Immature natural killer cell (primary cell): ENCODE data around the gene NAA38. TPM values are rescaled to one million over a fixed set of nuclear protein-coding genes. Genes with fewer than 3 reads are reported as not detected.

ENCODE experiments used
- DNase-seq, 3 donors: peaks; one replicate each; pipeline ENCODE4 v3.0.0; 2022; ENCODE audit warnings: mixed read lengths in 1 of 3
- H3K27ac Mint-ChIP-seq, 6 donors: one replicate each; pipeline ENCODE4 v1.8.0; 2020; ENCODE audit warnings: mixed read lengths in 6 of 6, mild to moderate bottlenecking in 5 of 6, inconsistent platforms in 4 of 6, moderate library complexity in 3 of 6
- H3K27me3 Mint-ChIP-seq, 3 donors: one replicate each; pipeline ENCODE4 v1.8.0; 2020 to 2021; ENCODE audit warnings: low read depth in 3 of 3, mild to moderate bottlenecking in 3 of 3, mixed read lengths in 3 of 3, moderate library complexity in 3 of 3, inconsistent platforms in 1 of 3
- H3K36me3 Mint-ChIP-seq, 3 donors: one replicate each; pipeline ENCODE4 v1.8.0; 2020; ENCODE audit warnings: mixed read lengths in 3 of 3, inconsistent platforms in 2 of 3, mild to moderate bottlenecking in 2 of 3
- H3K4me1 Mint-ChIP-seq, 2 donors: one replicate each; pipeline ENCODE4 v1.8.0; 2020; ENCODE audit warnings: inconsistent platforms in 2 of 2, mild to moderate bottlenecking in 2 of 2, mixed read lengths in 2 of 2, moderate library complexity in 1 of 2
- H3K4me3 Mint-ChIP-seq, 5 donors: one replicate each; pipeline ENCODE4 v1.8.0; 2020; ENCODE audit warnings: mild to moderate bottlenecking in 5 of 5, mixed read lengths in 5 of 5, inconsistent platforms in 3 of 5, moderate library complexity in 3 of 5
- H3K9me3 Mint-ChIP-seq, 6 donors: one replicate each; pipeline ENCODE4 v1.8.0; 2020; ENCODE audit warnings: mild to moderate bottlenecking in 6 of 6, mixed read lengths in 6 of 6, inconsistent platforms in 4 of 6, moderate library complexity in 3 of 6
- polyA plus RNA-seq, 3 donors: library from polyadenylated mRNA; unstranded; fragments of 300-500 nt; fragmentation: Illumina TruSeq; gene quantifications; one replicate each; pipeline ENCODE4 v1.2.3, GENCODE V29; 2021

Gene NAA38
- polyA plus RNA-seq, 3 donors from 2014 or later, result 131 to 346 (median 177) TPM

GRCh38 chr17:7886227-7887037 lies 29.1 kb upstream of the NAA38 start:
- Mint-ChIP-seq H3K9me3 (peaks cover 0 to 2% (median 0%) of the 10 kb centered on the region in 6 donors), H3K27ac (no peak overlapping the region), H3K27me3 (peaks cover 5 to 19% (median 9%) of the 10 kb centered on the region in 3 donors), H3K4me1 (peaks cover 7 to 12% of the 10 kb centered on the region in 2 donors), H3K36me3 (peaks cover 0 to 7% (median 0%) of the 10 kb centered on the region in 3 donors), H3K4me3 (no peak overlapping the region)
- DNase-seq, result peak; percentile 49 to 52 (median 50)

GRCh38 chr17:7885367-7886226 lies 28.2 kb upstream of the NAA38 start:
- H3K27ac Mint-ChIP-seq, result no peak overlapping the region
- H3K27me3 Mint-ChIP-seq, result peaks cover 5 to 19% (median 9%) of the 10 kb centered on the region in 3 donors
- H3K9me3 Mint-ChIP-seq, result peaks cover 0 to 2% (median 0%) of the 10 kb centered on the region in 6 donors

GRCh38 chr17:7884581-7885366 lies 27.4 kb upstream of the NAA38 start:
- Mint-ChIP-seq H3K9me3 (peaks cover 0 to 2% (median 0%) of the 10 kb centered on the region in 6 donors), H3K27me3 (peaks cover 5 to 19% (median 9%) of the 10 kb centered on the region in 3 donors), H3K4me1 (peaks cover 7 to 9% of the 10 kb centered on the region in 2 donors), H3K36me3 (no peaks in the 10 kb centered on the region), H3K4me3 (peak overlapping the region; percentile 77 to 82 (median 80)), H3K27ac (peak overlapping the region; percentile 36 to 88 (median 82))
- DNase-seq, result peak; percentile 48 to 55 (median 54)

More at GRCh38 chr17:7885367-7886226, 28.2 kb upstream of the NAA38 start:
- peak overlapping the region in 4 of 5 donors; percentile 32 to 73 (median 50) for H3K4me3 Mint-ChIP-seq
- H3K4me1 Mint-ChIP-seq, result peaks cover 7 to 12% of the 10 kb centered on the region in 2 donors
- peak; percentile 71 to 75 (median 73) for DNase-seq
- H3K36me3 Mint-ChIP-seq, result peaks cover 0 to under 1% (median 0%) of the 10 kb centered on the region in 3 donors

GRCh38 chr17:7883781-7884386 lies 26.5 kb upstream of the NAA38 start:
- peaks cover 0 to 2% (median 0%) of the 10 kb centered on the region in 6 donors for H3K9me3 Mint-ChIP-seq
- peak; percentile 11 to 21 (median 17) for DNase-seq

GRCh38 chr17:7882629-7883028 lies 25.3 kb upstream of the NAA38 start:
- H3K27me3 Mint-ChIP-seq, result peaks cover 5 to 17% (median 9%) of the 10 kb centered on the region in 3 donors
- H3K4me3 Mint-ChIP-seq, result no peak overlapping the region
- no peak overlapping the region for H3K27ac Mint-ChIP-seq
- peaks cover 5 to 7% of the 10 kb centered on the region in 2 donors for H3K4me1 Mint-ChIP-seq
- peaks cover 0 to 2% (median 0%) of the 10 kb centered on the region in 6 donors for H3K9me3 Mint-ChIP-seq
- no peaks in the 10 kb centered on the region for H3K36me3 Mint-ChIP-seq
- DNase-seq, result no peak

More at GRCh38 chr17:7883781-7884386, 26.5 kb upstream of the NAA38 start:
- H3K4me1 Mint-ChIP-seq, result peaks cover 5 to 7% of the 10 kb centered on the region in 2 donors
- H3K4me3 Mint-ChIP-seq, result peak overlapping the region; percentile 63 to 85 (median 82)
- H3K36me3 Mint-ChIP-seq, result no peaks in the 10 kb centered on the region
- peak overlapping the region; percentile 61 to 91 (median 82) for H3K27ac Mint-ChIP-seq
- peaks cover 5 to 17% (median 9%) of the 10 kb centered on the region in 3 donors for H3K27me3 Mint-ChIP-seq

GRCh38 chr17:7882068-7882467 lies 24.7 kb upstream of the NAA38 start:
- peaks cover 5 to 17% (median 9%) of the 10 kb centered on the region in 3 donors for H3K27me3 Mint-ChIP-seq

GRCh38 chr17:7881276-7882054 lies 24.1 kb upstream of the NAA38 start:
- Mint-ChIP-seq H3K9me3 (peaks cover 0 to 2% (median 0%) of the 10 kb centered on the region in 6 donors), H3K36me3 (no peaks in the 10 kb centered on the region), H3K4me3 (no peak overlapping the region), H3K4me1 (peaks cover 5 to 7% of the 10 kb centered on the region in 2 donors), H3K27me3 (peaks cover 5 to 17% (median 9%) of the 10 kb centered on the region in 3 donors), H3K27ac (no peak overlapping the region)
- no peak for DNase-seq

More at GRCh38 chr17:7882068-7882467, 24.7 kb upstream of the NAA38 start:
- no peak for DNase-seq
- H3K4me1 Mint-ChIP-seq, result peaks cover 5 to 7% of the 10 kb centered on the region in 2 donors
- no peak overlapping the region for H3K27ac Mint-ChIP-seq
- no peak overlapping the region for H3K4me3 Mint-ChIP-seq
- H3K36me3 Mint-ChIP-seq, result no peaks in the 10 kb centered on the region
- peaks cover 0 to 2% (median 0%) of the 10 kb centered on the region in 6 donors for H3K9me3 Mint-ChIP-seq

GRCh38 chr17:7880076-7880868 lies 22.9 kb upstream of the NAA38 start:
- Mint-ChIP-seq H3K9me3 (no peaks in the 10 kb centered on the region), H3K27ac (no peak overlapping the region), H3K27me3 (peaks cover 5 to 9% (median 7%) of the 10 kb centered on the region in 3 donors), H3K36me3 (peaks cover 0 to 4% (median 0%) of the 10 kb centered on the region in 3 donors), H3K4me3 (no peak overlapping the region), H3K4me1 (peaks cover 5 to 7% of the 10 kb centered on the region in 2 donors)
- DNase-seq, result no peak

GRCh38 chr17:7878234-7878633 lies 20.9 kb upstream of the NAA38 start:
- H3K36me3 Mint-ChIP-seq, result peaks cover 3 to 15% (median 7%) of the 10 kb centered on the region in 3 donors

GRCh38 chr17:7875804-7876370 lies 18.5 kb upstream of the NAA38 start:
- peak overlapping the region in 2 of 6 donors; percentile 5 to 51 for H3K27ac Mint-ChIP-seq
- H3K4me1 Mint-ChIP-seq, result peaks cover 4 to 19% of the 10 kb centered on the region in 2 donors
- no peaks in the 10 kb centered on the region for H3K9me3 Mint-ChIP-seq
- no peak overlapping the region for H3K4me3 Mint-ChIP-seq
- H3K27me3 Mint-ChIP-seq, result no peaks in the 10 kb centered on the region
- peaks cover 6 to 21% (median 7%) of the 10 kb centered on the region in 3 donors for H3K36me3 Mint-ChIP-seq
- no peak for DNase-seq

More at GRCh38 chr17:7878234-7878633, 20.9 kb upstream of the NAA38 start:
- no peaks in the 10 kb centered on the region for H3K9me3 Mint-ChIP-seq
- no peak overlapping the region for H3K27ac Mint-ChIP-seq
- no peak for DNase-seq
- peaks cover 1 to 8% of the 10 kb centered on the region in 2 donors for H3K4me1 Mint-ChIP-seq
- no peaks in the 10 kb centered on the region for H3K27me3 Mint-ChIP-seq
- no peak overlapping the region for H3K4me3 Mint-ChIP-seq

- H3K4me1 Mint-ChIP-seq, result peaks cover 18 to 30% of the 10 kb centered on the region in 2 donors
- DNase-seq, result no peak
- no peaks in the 10 kb centered on the region for H3K27me3 Mint-ChIP-seq
- H3K27ac Mint-ChIP-seq, result peak overlapping the region in 1 of 6 donors; percentile 48
- no peak overlapping the region for H3K4me3 Mint-ChIP-seq
- peaks cover 6 to 21% (median 10%) of the 10 kb centered on the region in 3 donors for H3K36me3 Mint-ChIP-seq
- H3K9me3 Mint-ChIP-seq, result no peaks in the 10 kb centered on the region
Measured at GRCh38 chr17:7873051-7873450, 15.7 kb upstream of the NAA38 start.
